Heart right ventricle (tissue), 16 donors: Measurements from ENCODE around the gene AMOTL2. TPM values are rescaled to one million over a fixed set of nuclear protein-coding genes. Genes with fewer than 3 reads are reported as not detected.
A peak's percentile ranks its signal among the peaks of the same experiment; 100 is the strongest.

Experiments
- ATAC-seq, 8 donors: fragments of 200-7000 bp; cut with Tn5 transposase; one replicate each; pipeline ENCODE4 v1.9.1; 2020; ENCODE audit warnings: mild to moderate bottlenecking in 8 of 8, moderate library complexity in 8 of 8, moderate number of reproducible peaks in 1 of 8
- DNase-seq, 2 donors: peaks; one replicate each; pipeline ENCODE4 v3.0.0-alpha.2; 2020
- H3K27ac ChIP-seq, 10 donors: fragments of 200-600 bp; sonication (generic) in 2 of 10; one replicate each; pipeline versions ENCODE4 v1.5.0 to v1.8.0; 2020 to 2022; ENCODE audit warnings: mild to moderate bottlenecking in 3 of 10
- H3K27me3 ChIP-seq, 7 donors: fragments of 200-600 bp; one replicate each; pipeline ENCODE4 v1.8.0; 2021 to 2022; ENCODE audit warnings: mild to moderate bottlenecking in 2 of 7
- H3K36me3 ChIP-seq, 9 donors: fragments of 200-600 bp; sonication (generic) in 1 of 9; one replicate each; pipeline versions ENCODE4 v1.5.0 to v1.8.0; 2020 to 2022; ENCODE audit warnings: mild to moderate bottlenecking in 2 of 9
- H3K4me1 ChIP-seq, 9 donors: fragments of 200-600 bp; sonication (generic) in 1 of 9; one replicate each; pipeline versions ENCODE4 v1.5.0 to v1.8.0; 2020 to 2022; ENCODE audit warnings: mild to moderate bottlenecking in 4 of 9
- H3K4me3 ChIP-seq, 10 donors: fragments of 200-600 bp; sonication (generic) in 2 of 10; one replicate each; pipeline versions ENCODE4 v1.5.0 to v1.8.0; 2020 to 2022; ENCODE audit warnings: mild to moderate bottlenecking in 7 of 10, moderate library complexity in 2 of 10
- H3K9me3 ChIP-seq, 11 donors: fragments of 200-600 bp in 10 of 11; sonication (generic) in 2 of 11; one replicate each; pipeline versions ENCODE4 v1.5.0 to v1.8.0; 2013 to 2022; ENCODE audit warnings: mild to moderate bottlenecking in 2 of 11, control low read depth in 1 of 11, moderate library complexity in 1 of 11
- CTCF ChIP-seq, 9 donors: fragments of 200-600 bp; sonication (generic) in 2 of 9; IDR thresholded peaks; one replicate each; pipeline versions ENCODE4 v1.5.0 to v1.8.0; 2021 to 2022; ENCODE audit warnings: antibody characterized with exemption in 9 of 9, mild to moderate bottlenecking in 5 of 9, moderate library complexity in 1 of 9
- WGBS, 2 donors: extraction: QIAGEN DNeasy Blood & Tissue Kit; methylation state at CpG; one replicate each; pipeline ENCODE4 v1.1.7; 2013; ENCODE audit warnings: inconsistent platforms in 1 of 2; 5-methylcytosine and 5-hydroxymethylcytosine counted together
- intact Hi-C, 10 donors: fragments of 100-400 bp; cut with DNase I; formaldehyde crosslinking; loops; one replicate each; pipeline versions ENCODE4 v1.11.1 to v1.14.2; 2022
- polyA plus RNA-seq, 2 donors: library from polyadenylated mRNA; stranded (reverse); fragments of 200-250 nt; gene quantifications; one replicate each; pipeline ENCODE4 v1.2.3, GENCODE V29; 2013
- total RNA-seq, 10 donors: library from RNA; stranded (reverse); fragmentation: NEBNext Ultra II Directional in 3 of 10; extraction: Animal tissue kit (Norgen Biotek cat#: 25700) in 3 of 10; gene quantifications; one replicate each; pipeline versions ENCODE4 v1.2.1 to v1.2.4, GENCODE V29; 2021 to 2023
- donor health status: Arrhythmogenic right ventricular cardiomyopathy.
- donor health status: ischemic (EF 13 %, LVEDD 7.1; RV severe dilation, severe dysfunction).
- donor health status: healthy with polysubstance abuse.
- donor health status: DM: no; HTN: yes; CAD: no.
- donor health status: DM: no; HTN: no; CAD: no.
- donor health status: ischemic (EF 25% LVEDD 6.9; RV normal size, moderate dysfunction).
- donor health status: ischemic (EF 25% LVEDD 5.7; RV mildly dilated, moderate dysfunction).
- donor health status: healthy.
- donor health status: DM: yes; HTN: yes; CAD: no.
- donor health status: Ischemic cardiomyopathy.
- donor health status: ischemic (EF 35%, LVEDD 5.7; RV mildly dilated, moderate dysfunction).
- donor health status: nonischemic (EF 11% LVEDD 7.7; RV severe dilation, severe dysfunction).
- donor health status: DM: yes; HTN: yes; CAD: no.
- donor health status: PGD.
- donor health status: ischemic (EF 29% LVEDD 5.4; RV normal size, mild dysfunction).
- donor health status: nonischemic (EF 23%, LVEDD 6.1; RV moderate dilation, normal function).

AMOTL2 gene
- total and polyA plus RNA-seq, 12 donors, result 18.7 to 96.6 (median 54.1) TPM

- H3K27ac ChIP-seq, result peak overlapping the region in 2 of 10 donors; percentile 15 to 26
- H3K4me1 ChIP-seq, result peaks cover 12 to 75% (median 53%) of the 10 kb centered on the region in 9 donors
- H3K9me3 ChIP-seq, result no peaks in the 10 kb centered on the region
- no peak overlapping the region for H3K4me3 ChIP-seq
- WGBS, 2 donors, result 86 to 90% methylated on average over 6 of the region's 6 CpGs
- no peaks in the 10 kb centered on the region for H3K27me3 ChIP-seq
- ATAC-seq, result no peak
- H3K36me3 ChIP-seq, result no peaks in the 10 kb centered on the region
- intact Hi-C loops, result no loop called here
- no peak for TF ChIP-seq CTCF (IDR thresholded peaks at IDR 0.05)
- no peak for DNase-seq
Measured at GRCh38 chr3:134332344-134332743, 41.9 kb downstream of the AMOTL2 start.

GRCh38 chr3:134331811-134332199 lies 42.4 kb downstream of the AMOTL2 start:
- Histone ChIP-seq H3K4me3 (no peak overlapping the region), H3K36me3 (no peaks in the 10 kb centered on the region), H3K4me1 (peaks cover 17 to 75% (median 53%) of the 10 kb centered on the region in 9 donors), H3K27me3 (no peaks in the 10 kb centered on the region), H3K9me3 (no peaks in the 10 kb centered on the region), H3K27ac (peak overlapping the region in 5 of 10 donors; percentile 15 to 56 (median 28))
- WGBS, 2 donors, result 64 to 67% methylated on average over 5 of the region's 5 CpGs
- no peak for TF ChIP-seq CTCF (IDR thresholded peaks at IDR 0.05)
- intact Hi-C loops, result no loop called here
- no peak for DNase-seq
- ATAC-seq, result no peak

- intact Hi-C loops, result no loop called here
- DNase-seq, result no peak
- WGBS, 2 donors, result 67 to 71% methylated on average over 6 of the region's 6 CpGs
Measured at GRCh38 chr3:134330883-134331810, 43.1 kb downstream of the AMOTL2 start.

GRCh38 chr3:134328846-134329245 lies 45.4 kb downstream of the AMOTL2 start:
- DNase-seq (no peak), ATAC-seq (no peak)
- no peaks in the 10 kb centered on the region for H3K9me3 ChIP-seq
- TF ChIP-seq CTCF (IDR thresholded peaks at IDR 0.05), result no peak
- H3K4me3 ChIP-seq, result no peak overlapping the region
- H3K27ac ChIP-seq, result no peak overlapping the region
- peaks cover 22 to 65% (median 51%) of the 10 kb centered on the region in 9 donors for H3K4me1 ChIP-seq
- 80 to 95% methylated on average over 1 of the region's 1 CpG for WGBS, 2 donors
- H3K36me3 ChIP-seq, result no peaks in the 10 kb centered on the region
- intact Hi-C loops, result loop anchor here in 1 of 10 donors (5.0 kb wide), 1 partner anchor 33 kb away; no protein-coding TSS in a partner anchor
- no peaks in the 10 kb centered on the region for H3K27me3 ChIP-seq

More at GRCh38 chr3:134330883-134331810, 43.1 kb downstream of the AMOTL2 start:
- H3K4me1 ChIP-seq, result peaks cover 22 to 75% (median 60%) of the 10 kb centered on the region in 9 donors
- no peak for TF ChIP-seq CTCF (IDR thresholded peaks at IDR 0.05)
- no peaks in the 10 kb centered on the region for H3K9me3 ChIP-seq
- no peak overlapping the region for H3K4me3 ChIP-seq
- ATAC-seq, result peak in 5 of 8 donors; percentile 22 to 66 (median 32)
- peak overlapping the region in 6 of 10 donors; percentile 15 to 56 (median 30) for H3K27ac ChIP-seq
- H3K36me3 ChIP-seq, result no peaks in the 10 kb centered on the region
- no peaks in the 10 kb centered on the region for H3K27me3 ChIP-seq
